NB4 (cell line): ENCODE measurements around the gene VIPR2.

Source experiments
- MYC ChIP-seq: IDR thresholded peaks from 2 replicates; pipeline ENCODE4 v1.6.1; 2011; ENCODE audit warnings: low read depth, low read length
- POLR2A ChIP-seq: IDR thresholded peaks from 2 replicates; pipeline ENCODE4 v1.6.1; 2011; ENCODE audit warnings: mild to moderate bottlenecking; ENCODE audit not compliant: insufficient read length; ENCODE audit errors: extremely low read depth
- TF ChIP-seq, protein P1 (sequence below): IDR thresholded peaks from 2 replicates; pipeline ENCODE4 v1.6.1; 2011; ENCODE audit warnings: low read depth, low read length
- TF ChIP-seq, protein P2 (sequence below): IDR thresholded peaks from one replicate; pipeline ENCODE4 v1.5.1; 2012; ENCODE audit warnings: low read depth, low read length

DNA sequence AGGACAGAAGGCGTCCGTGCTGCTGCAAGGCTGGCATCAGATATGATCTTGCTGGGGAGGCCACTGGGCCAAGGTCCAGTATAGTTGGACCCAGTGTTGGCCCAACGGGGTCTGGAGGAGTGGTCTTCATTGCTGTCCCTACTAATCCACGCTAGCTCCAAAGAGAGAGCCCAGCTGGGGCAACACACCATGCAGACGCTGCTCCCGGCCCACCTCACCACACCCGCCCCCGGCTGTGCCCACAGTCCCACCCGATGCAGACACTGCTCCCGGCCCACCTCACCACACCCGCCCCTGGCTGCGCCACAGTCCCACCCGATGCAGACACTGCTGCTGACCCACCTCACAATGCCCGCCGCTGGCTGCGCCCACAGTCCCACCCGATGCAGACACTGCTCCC lies 121.5 kb downstream of the VIPR2 start:
- TF ChIP-seq, protein P1, sequence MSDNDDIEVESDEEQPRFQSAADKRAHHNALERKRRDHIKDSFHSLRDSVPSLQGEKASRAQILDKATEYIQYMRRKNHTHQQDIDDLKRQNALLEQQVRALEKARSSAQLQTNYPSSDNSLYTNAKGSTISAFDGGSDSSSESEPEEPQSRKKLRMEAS, result no peak
- TF ChIP-seq, protein P2, sequence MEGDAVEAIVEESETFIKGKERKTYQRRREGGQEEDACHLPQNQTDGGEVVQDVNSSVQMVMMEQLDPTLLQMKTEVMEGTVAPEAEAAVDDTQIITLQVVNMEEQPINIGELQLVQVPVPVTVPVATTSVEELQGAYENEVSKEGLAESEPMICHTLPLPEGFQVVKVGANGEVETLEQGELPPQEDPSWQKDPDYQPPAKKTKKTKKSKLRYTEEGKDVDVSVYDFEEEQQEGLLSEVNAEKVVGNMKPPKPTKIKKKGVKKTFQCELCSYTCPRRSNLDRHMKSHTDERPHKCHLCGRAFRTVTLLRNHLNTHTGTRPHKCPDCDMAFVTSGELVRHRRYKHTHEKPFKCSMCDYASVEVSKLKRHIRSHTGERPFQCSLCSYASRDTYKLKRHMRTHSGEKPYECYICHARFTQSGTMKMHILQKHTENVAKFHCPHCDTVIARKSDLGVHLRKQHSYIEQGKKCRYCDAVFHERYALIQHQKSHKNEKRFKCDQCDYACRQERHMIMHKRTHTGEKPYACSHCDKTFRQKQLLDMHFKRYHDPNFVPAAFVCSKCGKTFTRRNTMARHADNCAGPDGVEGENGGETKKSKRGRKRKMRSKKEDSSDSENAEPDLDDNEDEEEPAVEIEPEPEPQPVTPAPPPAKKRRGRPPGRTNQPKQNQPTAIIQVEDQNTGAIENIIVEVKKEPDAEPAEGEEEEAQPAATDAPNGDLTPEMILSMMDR, result no peak
- no peak for TF ChIP-seq POLR2A
- TF ChIP-seq MYC, result no peak
